Activated CD4-positive, alpha-beta T cell treated with anti-CD3 and anti-CD28 coated beads for 48 hours (primary cell): ENCODE data around the gene CHAF1A.

Experiments
- DNase-seq: peaks from one replicate; pipeline ENCODE4 v3.0.0-alpha.2; 2020

CHAF1A gene

DNA sequence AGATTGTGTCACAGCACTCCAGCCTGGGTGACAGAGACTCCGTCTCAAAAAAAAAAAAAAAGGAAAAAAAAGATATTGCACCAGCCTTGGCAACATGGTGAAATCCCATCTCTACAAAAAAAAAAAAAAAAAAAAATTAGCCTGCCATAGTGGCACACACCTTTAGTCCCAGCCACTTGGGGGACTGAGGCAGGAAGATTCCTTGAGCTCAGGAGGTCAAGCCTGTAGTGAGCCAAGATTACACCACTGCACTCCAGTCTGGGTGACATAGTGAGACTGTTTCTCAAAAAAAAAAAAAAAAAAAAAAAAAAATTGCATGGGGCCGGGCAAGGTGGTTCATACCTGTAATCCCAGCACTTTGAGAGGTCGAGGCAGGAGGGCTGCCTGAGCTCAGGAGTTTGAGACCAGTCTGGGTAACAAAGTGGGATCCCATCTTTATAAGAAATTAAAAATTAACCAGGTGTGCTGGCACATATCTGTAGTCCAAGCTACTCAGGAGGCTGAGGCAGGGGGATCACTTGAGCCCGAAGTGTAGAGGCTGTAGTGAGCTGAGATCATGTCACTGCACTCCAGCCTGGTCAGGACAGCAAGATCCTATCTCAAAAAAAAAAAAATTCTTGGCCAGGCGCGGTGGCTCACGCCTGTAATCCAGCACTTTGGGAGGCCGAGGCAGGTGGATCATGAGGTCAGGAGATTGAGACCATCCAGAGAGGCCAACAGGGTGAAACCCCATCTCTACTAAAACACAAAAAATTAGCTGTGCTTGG, 62.6 kb downstream of the CHAF1A start:
- no peak for DNase-seq

GRCh38 chr19:4467835-4468234, 65.4 kb downstream of the CHAF1A start:
- no peak for DNase-seq

DNA sequence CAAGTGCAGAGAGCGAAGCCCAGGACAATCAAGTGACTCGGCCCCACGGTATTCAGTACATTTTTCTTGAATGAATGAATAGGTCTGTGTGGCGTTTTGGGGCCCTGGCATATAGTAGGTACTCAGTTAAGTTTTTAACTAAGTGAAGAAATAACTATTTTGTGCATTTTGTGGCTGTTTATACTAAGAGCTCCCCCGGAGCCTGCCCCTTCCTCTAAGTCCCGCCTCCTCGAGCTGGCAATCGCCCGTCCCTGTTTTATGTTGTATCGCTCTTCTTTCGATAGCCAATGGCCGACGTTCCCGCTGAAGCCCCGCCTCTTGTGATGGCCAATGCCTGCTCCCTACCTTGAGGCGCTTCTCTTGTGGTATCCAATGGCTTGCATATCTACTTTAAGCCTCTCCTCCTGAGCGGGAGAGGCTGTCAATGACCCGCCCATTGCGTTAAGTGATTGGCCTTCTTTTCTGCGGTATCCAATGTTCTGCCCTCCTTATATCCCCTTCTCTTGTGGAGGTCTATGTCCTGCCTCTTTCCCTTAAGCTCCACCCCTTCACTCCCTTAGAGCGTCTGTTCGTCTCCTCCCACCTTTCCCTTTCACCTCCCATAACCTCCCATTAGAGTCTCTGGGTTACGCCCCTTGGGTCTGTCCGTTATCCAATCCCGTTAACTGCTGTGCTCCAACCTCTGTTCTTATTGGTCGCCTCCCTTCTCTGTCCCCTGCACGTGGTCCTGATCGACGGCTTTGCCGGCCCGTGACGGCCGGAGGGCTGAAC, 69.1 kb downstream of the CHAF1A start:
- DNase-seq = peak; percentile 98

GRCh38 chr19:4472174-4472974, 69.9 kb downstream of the CHAF1A start, which contains the start of gene HDGFL2:
Gene HDGFL2, plus strand, starts transcription at chr19:4472297. Its CDS starts 54 bp downstream, at chr19:4472351.
- DNase-seq = no peak

DNA sequence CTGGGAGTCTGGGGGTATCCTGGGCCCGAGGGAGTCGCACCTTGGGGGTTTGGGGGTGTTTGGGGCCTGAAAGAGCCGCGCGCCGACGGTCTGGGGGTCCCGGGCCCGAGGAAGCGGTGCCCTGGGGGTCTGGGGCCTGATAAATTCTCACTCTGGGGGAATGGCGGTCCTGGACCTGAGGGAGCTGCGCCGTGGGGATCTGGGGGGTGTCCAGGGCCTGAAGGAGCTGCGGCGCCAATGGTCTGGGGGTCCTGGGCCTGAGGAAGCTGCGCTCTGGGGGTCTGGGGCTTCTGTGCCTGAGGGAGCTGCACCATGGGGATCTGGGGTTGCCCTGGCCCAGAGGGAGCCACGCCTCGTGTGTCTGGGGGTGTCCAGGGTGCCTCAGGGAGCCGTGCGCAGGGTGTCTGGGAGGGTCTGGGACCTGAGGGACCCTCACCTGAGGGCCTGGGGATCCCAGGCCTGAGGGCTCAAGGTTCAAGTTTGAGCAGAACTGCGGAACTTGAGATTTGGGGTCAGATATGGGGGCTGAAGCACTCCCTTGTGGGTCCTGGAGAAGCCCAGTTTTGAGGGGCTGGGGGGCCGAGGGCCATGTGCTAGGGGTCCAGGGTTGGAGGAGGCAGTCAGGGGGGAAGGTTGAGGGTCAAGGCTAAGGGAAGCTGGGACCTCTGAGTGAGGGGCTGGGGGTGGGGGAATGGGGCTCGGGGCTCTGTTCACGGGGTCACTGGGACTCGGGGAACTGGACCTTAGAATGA, 70.7 kb downstream of the CHAF1A start:
- DNase-seq = no peak

GRCh38 chr19:4473763-4474513, 71.5 kb downstream of the CHAF1A start:
- DNase-seq = no peak

DNA sequence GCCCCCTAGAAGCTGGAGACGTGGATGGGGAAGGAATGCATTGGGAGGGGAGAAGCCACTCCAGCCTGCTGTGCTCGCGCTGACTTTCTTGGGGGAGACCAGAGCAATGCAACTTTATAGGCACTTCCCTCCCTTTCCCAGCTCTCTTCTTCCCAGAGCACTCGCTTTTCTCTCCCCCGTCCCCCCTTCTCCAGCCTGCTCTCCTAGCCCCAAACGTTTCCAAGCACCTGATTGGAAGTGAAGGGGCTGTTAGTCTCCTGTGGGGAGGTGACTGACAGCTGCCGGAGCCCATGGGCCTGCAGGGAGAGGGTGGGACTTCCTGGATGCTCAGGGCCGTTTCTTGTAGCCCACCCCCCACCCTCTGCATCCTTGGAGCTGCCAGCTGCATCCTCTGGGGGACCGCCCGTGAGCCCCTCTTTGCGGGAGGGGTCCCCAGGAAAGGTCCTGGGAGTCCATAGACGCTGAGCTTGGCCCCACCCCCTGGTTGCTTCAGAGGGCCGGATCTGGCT, 72.1 kb downstream of the CHAF1A start:
- DNase-seq = peak; percentile 49

GRCh38 chr19:4477034-4477801, 74.8 kb downstream of the CHAF1A start:
- DNase-seq = no peak

DNA sequence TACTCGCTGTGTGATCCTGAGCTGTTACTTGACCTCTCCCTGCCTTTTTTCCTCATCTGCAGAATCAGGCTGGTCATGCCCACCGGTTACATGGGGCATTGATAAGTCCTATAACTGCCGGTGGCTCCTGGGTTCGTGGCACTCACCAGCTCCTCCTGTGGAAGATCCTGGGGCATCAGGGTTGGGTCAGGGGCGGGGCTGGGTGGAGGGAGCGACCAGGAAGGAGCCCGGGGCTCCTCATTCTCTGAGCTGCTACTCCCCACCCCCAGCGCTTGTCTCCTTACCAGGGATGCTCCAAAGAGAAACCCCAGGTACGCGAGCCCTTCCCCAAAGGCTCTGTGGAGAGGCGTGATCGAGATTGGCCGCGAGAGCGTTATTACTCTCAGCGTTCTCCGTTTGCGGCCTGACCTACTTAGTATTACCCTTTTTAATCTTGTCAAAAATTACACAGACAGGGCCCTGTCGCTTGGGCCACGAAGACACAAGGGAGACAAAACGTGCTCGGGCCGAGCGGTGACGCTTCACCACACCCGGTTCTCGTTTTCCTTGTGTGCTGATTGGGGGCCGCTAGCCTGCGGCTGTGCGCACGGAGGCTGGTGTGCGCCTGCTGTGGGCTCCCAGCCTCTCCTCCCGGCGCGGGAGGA, 80.4 kb downstream of the CHAF1A start:
- no peak for DNase-seq

- no peak for DNase-seq
Measured at GRCh38 chr19:4483385-4483784, 80.9 kb downstream of the CHAF1A start.

DNA sequence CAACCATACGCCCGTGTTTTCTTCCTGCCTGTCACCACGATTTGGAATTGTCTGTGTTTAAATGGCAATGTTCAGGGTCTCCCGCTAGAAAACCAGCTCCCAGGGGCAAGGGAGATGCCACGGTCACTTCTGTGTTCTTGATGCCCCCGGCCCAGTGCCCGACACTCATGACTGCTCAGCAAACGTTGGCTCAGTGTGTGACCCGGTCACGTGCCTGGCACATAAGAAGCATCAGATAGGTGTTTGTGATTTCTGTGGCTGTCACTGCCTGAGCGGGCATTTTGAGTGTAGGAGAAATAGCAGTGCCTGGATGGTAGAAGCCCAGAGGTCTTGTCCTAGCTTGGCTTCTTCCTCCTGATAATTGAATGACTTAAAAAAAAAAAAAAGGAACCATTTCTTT, 85.1 kb downstream of the CHAF1A start:
- no peak for DNase-seq

- DNase-seq = no peak
Measured at GRCh38 chr19:4488496-4488895, 86.1 kb downstream of the CHAF1A start.

GRCh38 chr19:4491446-4491845, 89.0 kb downstream of the CHAF1A start:
- no peak for DNase-seq

DNA sequence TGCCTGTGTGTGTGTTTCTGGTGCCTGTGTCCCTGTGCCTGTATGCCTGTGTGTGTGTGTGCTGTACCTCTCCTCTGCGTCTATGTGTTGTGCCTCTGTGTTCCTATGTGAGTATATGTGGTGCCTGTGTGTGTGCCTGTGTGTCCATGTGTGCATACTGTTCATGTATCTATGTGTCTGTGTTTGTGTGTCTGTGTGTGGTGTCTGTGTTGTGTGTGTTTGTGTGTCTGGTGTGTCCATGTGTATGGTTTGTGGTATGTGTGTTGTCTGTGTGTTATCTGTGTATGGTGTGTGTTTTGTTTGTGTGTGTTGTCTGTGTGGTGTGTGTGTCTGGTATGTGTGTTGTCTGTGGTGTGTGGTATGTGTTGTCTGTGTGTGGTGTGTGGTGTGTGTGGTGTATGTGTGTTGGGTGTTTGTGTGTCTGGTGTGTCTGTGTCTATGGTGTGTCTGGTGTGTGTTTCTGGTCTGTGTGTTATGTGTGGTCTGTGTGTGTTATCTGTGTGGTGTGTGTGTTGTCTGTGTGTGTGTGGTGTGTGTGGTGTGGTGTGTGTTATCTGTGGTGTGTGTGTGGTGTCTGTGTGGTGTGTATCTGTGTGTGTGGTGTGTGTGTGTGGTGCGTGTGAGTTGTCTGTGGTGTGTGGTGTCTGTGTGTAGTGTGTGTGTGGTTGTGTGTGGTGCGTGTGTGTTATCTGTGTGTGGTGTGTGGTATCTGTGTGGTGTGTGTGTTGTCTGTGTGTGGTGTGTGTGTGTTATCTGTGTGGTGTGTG, 90.1 kb downstream of the CHAF1A start:
- DNase-seq = no peak
